Adrenal gland (tissue), 5 donors: Measurements from ENCODE around the gene TBXAS1.

Experiments used
- CTCF ChIP-seq, 6 experiments: fragments of 450-650 bp in 4 of 6; fragments of 200-600 bp in 2 of 6; sonication (generic) in 1 of 6; IDR thresholded peaks; 1 replicate in 5 of 6; 2 replicates in 1 of 6; pipeline versions ENCODE4 v1.5.1 to v1.8.0; 2016 to 2021; ENCODE audit warnings: antibody characterized with exemption in 6 of 6, mild to moderate bottlenecking in 2 of 6, moderate library complexity in 1 of 6
- POLR2A ChIP-seq, 2 donors: fragments of 450-650 bp; IDR thresholded peaks; one replicate each; pipeline ENCODE4 v1.6.1; 2017; ENCODE audit warnings: antibody characterized with exemption in 2 of 2, mild to moderate bottlenecking in 2 of 2, moderate library complexity in 1 of 2
- donor health status: DM: no; HTN: no; CAD: no.

- TF ChIP-seq POLR2A (IDR thresholded peaks at IDR 0.05) (no peak), CTCF (IDR thresholded peaks at IDR 0.05) (no peak)
Observed at GRCh38 chr7:139855498-139856270, 26.6 kb downstream of the TBXAS1 start.
